ENCODE measurements around the gene MAEA.

MAEA gene

GRCh38 chr4:1360423-1361283 is 71.0 kb downstream of the MAEA start:
- no peak overlapping the region for H2AFZ ChIP-seq (ENCODE audit: low read depth, low read length)
- H3K4me2 ChIP-seq (ENCODE audit: insufficient read depth, low read length) = no peak overlapping the region
- DNase-seq (no peak), ATAC-seq (ENCODE audit: insufficient read depth, low read depth) (no peak)
- H3K27me3 ChIP-seq (ENCODE audit: insufficient read depth, low read length, poor library complexity) = no peaks in the 10 kb centered on the region
- peaks cover 15% of the 10 kb centered on the region for H3K36me3 ChIP-seq (ENCODE audit: insufficient read depth, low read length)
- no peak overlapping the region for H3K4me3 ChIP-seq (ENCODE audit: low read depth in 1 of 2, low read length in 2 of 2)
- H3K79me2 ChIP-seq (ENCODE audit: insufficient read depth, low read length) = no peaks in the 10 kb centered on the region
- no peak overlapping the region for H3K9ac ChIP-seq (ENCODE audit: low read depth, low read length)
- no peak for TF ChIP-seq EZH2 (IDR thresholded peaks at IDR 0.05; ENCODE audit: borderline replicate concordance, low read depth, low read length, severe bottlenecking)
- TF ChIP-seq, protein P1, sequence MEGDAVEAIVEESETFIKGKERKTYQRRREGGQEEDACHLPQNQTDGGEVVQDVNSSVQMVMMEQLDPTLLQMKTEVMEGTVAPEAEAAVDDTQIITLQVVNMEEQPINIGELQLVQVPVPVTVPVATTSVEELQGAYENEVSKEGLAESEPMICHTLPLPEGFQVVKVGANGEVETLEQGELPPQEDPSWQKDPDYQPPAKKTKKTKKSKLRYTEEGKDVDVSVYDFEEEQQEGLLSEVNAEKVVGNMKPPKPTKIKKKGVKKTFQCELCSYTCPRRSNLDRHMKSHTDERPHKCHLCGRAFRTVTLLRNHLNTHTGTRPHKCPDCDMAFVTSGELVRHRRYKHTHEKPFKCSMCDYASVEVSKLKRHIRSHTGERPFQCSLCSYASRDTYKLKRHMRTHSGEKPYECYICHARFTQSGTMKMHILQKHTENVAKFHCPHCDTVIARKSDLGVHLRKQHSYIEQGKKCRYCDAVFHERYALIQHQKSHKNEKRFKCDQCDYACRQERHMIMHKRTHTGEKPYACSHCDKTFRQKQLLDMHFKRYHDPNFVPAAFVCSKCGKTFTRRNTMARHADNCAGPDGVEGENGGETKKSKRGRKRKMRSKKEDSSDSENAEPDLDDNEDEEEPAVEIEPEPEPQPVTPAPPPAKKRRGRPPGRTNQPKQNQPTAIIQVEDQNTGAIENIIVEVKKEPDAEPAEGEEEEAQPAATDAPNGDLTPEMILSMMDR (IDR thresholded peaks at IDR 0.05; ENCODE audit: borderline replicate concordance, extremely low read depth, low read length, poor library complexity, severe bottlenecking) = no peak
- H4K20me1 ChIP-seq (ENCODE audit: insufficient read depth, low read length) = peaks cover 8% of the 10 kb centered on the region
- no peaks in the 10 kb centered on the region for H3K9me3 ChIP-seq (ENCODE audit: insufficient read depth, low read length, severe bottlenecking)
- H3K27ac ChIP-seq (ENCODE audit: low read length) = no peak overlapping the region
- no peaks in the 10 kb centered on the region for H3K4me1 ChIP-seq (ENCODE audit: insufficient read depth, low read length)

DNA sequence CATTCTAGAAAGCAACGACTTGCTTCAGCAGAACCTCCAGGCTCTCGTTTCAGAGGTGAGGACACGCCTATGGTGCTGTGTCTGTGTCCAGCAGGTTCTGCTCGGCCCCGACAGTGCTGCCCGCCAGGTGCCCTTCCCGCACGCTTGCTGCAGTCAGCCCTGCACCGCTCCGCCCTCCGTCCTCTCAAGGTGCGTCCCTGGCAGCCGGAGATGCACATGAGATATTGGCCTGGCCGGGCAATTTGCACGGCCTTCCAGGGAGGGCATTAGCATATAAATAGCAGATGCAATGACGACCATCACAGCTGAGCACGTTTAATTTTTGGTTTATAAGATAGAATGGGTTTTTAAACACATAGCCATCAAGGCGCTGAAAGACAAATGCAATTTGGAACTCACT is 71.7 kb downstream of the MAEA start:
- H3K4me1 ChIP-seq (ENCODE audit: insufficient read depth, low read length) = no peaks in the 10 kb centered on the region
- DNase-seq = no peak
- no peak for ATAC-seq (ENCODE audit: insufficient read depth, low read depth)
- H3K36me3 ChIP-seq (ENCODE audit: insufficient read depth, low read length) = peaks cover 15% of the 10 kb centered on the region
- no peak overlapping the region for H3K4me3 ChIP-seq (ENCODE audit: low read depth in 1 of 2, low read length in 2 of 2)
- H4K20me1 ChIP-seq (ENCODE audit: insufficient read depth, low read length) = peaks cover 8% of the 10 kb centered on the region
- no peaks in the 10 kb centered on the region for H3K9me3 ChIP-seq (ENCODE audit: insufficient read depth, low read length, severe bottlenecking)
- H3K27me3 ChIP-seq (ENCODE audit: insufficient read depth, low read length, poor library complexity) = no peaks in the 10 kb centered on the region
- no peak overlapping the region for H3K27ac ChIP-seq (ENCODE audit: low read length)
- H3K79me2 ChIP-seq (ENCODE audit: insufficient read depth, low read length) = no peaks in the 10 kb centered on the region
- TF ChIP-seq, protein P1 (IDR thresholded peaks at IDR 0.05; ENCODE audit: borderline replicate concordance, extremely low read depth, low read length, poor library complexity, severe bottlenecking) = no peak
- TF ChIP-seq EZH2 (IDR thresholded peaks at IDR 0.05; ENCODE audit: borderline replicate concordance, low read depth, low read length, severe bottlenecking) = no peak
- H3K9ac ChIP-seq (ENCODE audit: low read depth, low read length) = no peak overlapping the region
- no peak overlapping the region for H2AFZ ChIP-seq (ENCODE audit: low read depth, low read length)
- H3K4me2 ChIP-seq (ENCODE audit: insufficient read depth, low read length) = no peak overlapping the region

DNA sequence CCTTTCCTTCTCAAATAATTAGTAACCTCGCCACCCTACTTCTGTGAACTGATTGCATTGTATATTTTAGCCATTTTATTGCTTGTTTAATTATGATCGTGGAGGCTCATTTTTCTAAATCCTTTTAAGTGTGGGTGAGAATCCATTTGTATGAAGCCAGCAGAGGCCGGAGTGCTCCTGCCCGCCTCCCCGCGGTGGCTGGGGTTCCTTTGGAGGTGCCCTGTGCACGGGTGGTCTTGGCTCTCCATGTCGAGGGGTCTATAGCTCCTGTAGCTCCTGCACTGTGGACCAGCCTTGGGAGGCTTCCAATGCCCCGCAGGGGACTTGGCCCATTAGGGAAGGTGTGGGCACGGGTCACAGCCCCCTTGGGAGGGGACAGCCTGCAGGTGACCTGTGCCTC is 72.4 kb downstream of the MAEA start:
- Histone ChIP-seq H3K9me3 (ENCODE audit: insufficient read depth, low read length, severe bottlenecking) (no peaks in the 10 kb centered on the region), H3K27ac (ENCODE audit: low read length) (no peak overlapping the region), H3K4me2 (ENCODE audit: insufficient read depth, low read length) (no peak overlapping the region), H3K36me3 (ENCODE audit: insufficient read depth, low read length) (peaks cover 17% of the 10 kb centered on the region), H2AFZ (ENCODE audit: low read depth, low read length) (no peak overlapping the region), H4K20me1 (ENCODE audit: insufficient read depth, low read length) (peaks cover 8% of the 10 kb centered on the region), H3K79me2 (ENCODE audit: insufficient read depth, low read length) (no peaks in the 10 kb centered on the region), H3K9ac (ENCODE audit: low read depth, low read length) (no peak overlapping the region), H3K27me3 (ENCODE audit: insufficient read depth, low read length, poor library complexity) (no peaks in the 10 kb centered on the region), H3K4me1 (ENCODE audit: insufficient read depth, low read length) (no peaks in the 10 kb centered on the region), H3K4me3 (ENCODE audit: low read depth in 1 of 2, low read length in 2 of 2) (no peak overlapping the region)
- ATAC-seq (ENCODE audit: insufficient read depth, low read depth) (no peak), DNase-seq (no peak)
- TF ChIP-seq, protein P1 (IDR thresholded peaks at IDR 0.05; ENCODE audit: borderline replicate concordance, extremely low read depth, low read length, poor library complexity, severe bottlenecking) = no peak
- TF ChIP-seq EZH2 (IDR thresholded peaks at IDR 0.05; ENCODE audit: borderline replicate concordance, low read depth, low read length, severe bottlenecking) = no peak
